Hematopoietic multipotent progenitor cell treated with erythropoietin and hydrocortisone succinate and interleukin-3 and kit ligand, for 6 days (in vitro differentiated cells): ENCODE data around the gene ALPI.
"Not testable (repeated sequence)": the region's sequence is repeated elsewhere in the genome, so short reads cannot be mapped to it uniquely, and the experiment has no call there.

Experiments used
- DNase-seq: peaks from one replicate; pipeline ENCODE4 v3.0.0-alpha.2; 2015

The ALPI gene

GRCh38 chr2:232443669-232444408 lies 12.1 kb upstream of the ALPI start:
- DNase-seq, result not testable (repeated sequence)

- peak; percentile 85 for DNase-seq
These were observed 11.4 kb upstream of the ALPI start for GRCh38 chr2:232444409-232445148.

GRCh38 chr2:232445149-232445885 lies 10.6 kb upstream of the ALPI start:
- not testable (repeated sequence) for DNase-seq

- not testable (repeated sequence) for DNase-seq
These were observed 9.6 kb upstream of the ALPI start for GRCh38 chr2:232446266-232446777.

GRCh38 chr2:232447091-232447620 lies 8.8 kb upstream of the ALPI start:
- DNase-seq, result no peak

GRCh38 chr2:232447638-232448303 lies 8.2 kb upstream of the ALPI start:
- no peak for DNase-seq

- DNase-seq, result no peak
These were observed 7.7 kb upstream of the ALPI start for GRCh38 chr2:232448304-232448690.

GRCh38 chr2:232449964-232450363 lies 6.0 kb upstream of the ALPI start:
- DNase-seq, result no peak

GRCh38 chr2:232451645-232452044 lies 4.3 kb upstream of the ALPI start:
- not testable (repeated sequence) for DNase-seq

- DNase-seq, result no peak
These were observed 1.3 kb upstream of the ALPI start for GRCh38 chr2:232454630-232455029.

GRCh38 chr2:232456296-232457120 lies 555 bp downstream of the ALPI start:
- no peak for DNase-seq

GRCh38 chr2:232457121-232458011 lies 1.4 kb downstream of the ALPI start:
- DNase-seq, result no peak

- DNase-seq, result no peak
These were observed 2.2 kb downstream of the ALPI start for GRCh38 chr2:232458051-232458660.

- DNase-seq, result no peak
These were observed 2.9 kb downstream of the ALPI start for GRCh38 chr2:232458661-232459418.

GRCh38 chr2:232459419-232460035 lies 3.6 kb downstream of the ALPI start:
- DNase-seq, result no peak

- no peak for DNase-seq
These were observed 4.2 kb downstream of the ALPI start for GRCh38 chr2:232460171-232460570.

GRCh38 chr2:232463701-232464543 lies 8.0 kb downstream of the ALPI start:
- DNase-seq, result no peak

- no peak for DNase-seq
These were observed 8.6 kb downstream of the ALPI start for GRCh38 chr2:232464544-232464885.
